GM12878 (cell line): ENCODE measurements around the gene DACH1. TPM values are rescaled to one million over a fixed set of nuclear protein-coding genes. Genes with fewer than 3 reads are reported as not detected.

Experiments
- ATAC-seq: fragments of 200-7000 bp; cut with Tn5 transposase; 3 replicates; pipeline ENCODE4 v1.9.1; 2020; ENCODE audit warnings: mild to moderate bottlenecking, moderate library complexity
- BruUV-seq: library from RNA; stranded (reverse); fragments of 400-500 nt; replicated peaks from 2 replicates; lab custom pipeline; 2021; lab: Mats Ljungman, UMichigan
- CTCF ChIA-PET: fragments of 300-600 bp; sonication (Branson Sonifier 250); formaldehyde crosslinking; extraction: SDS; loops from one replicate; lab custom pipeline; 2021; ENCODE audit warnings: inconsistent platforms; lab: Yijun Ruan, JAX
- POLR2A ChIA-PET: fragments of 350-600 bp; formaldehyde crosslinking; extraction: SDS; loops from one replicate; lab custom pipeline; 2021; ENCODE audit warnings: inconsistent platforms; lab: Charles Lee
- RAD21 ChIA-PET: fragments of 300-600 bp; sonication (Branson Sonifier 250); formaldehyde crosslinking; loops from one replicate; lab custom pipeline; 2023; ENCODE audit warnings: antibody characterized with exemption; ENCODE audit not compliant: unreplicated experiment; lab: Charles Lee
- SMC1A ChIA-PET: fragments of 300-600 bp; sonication (Branson Sonifier 250); formaldehyde crosslinking; loops from one replicate; lab custom pipeline; 2023; ENCODE audit not compliant: unreplicated experiment, uncharacterized antibody; lab: Charles Lee
- DNase-seq: peaks from one replicate; pipeline ENCODE4 v3.0.0-alpha.2; 2011; ENCODE audit warnings: low read depth, low spot score
- FAIRE-seq: peaks from 3 replicates; lab custom pipeline; 2011; peaks lifted over from hg19 to GRCh38; lab: Jason Lieb, UNC
- H2AFZ ChIP-seq: 2 replicates; pipeline ENCODE4 v1.6.0; 2011; ENCODE audit warnings: low read depth, low read length, control low read depth; ENCODE audit not compliant: control insufficient read depth
- H3K27ac ChIP-seq: 2 replicates; pipeline ENCODE4 v1.5.1; 2011; ENCODE audit warnings: control low read depth; ENCODE audit not compliant: control insufficient read depth, insufficient read depth
- H3K27me3 ChIP-seq, 2 experiments: replicated peaks in 1 of 2; 2 replicates each; pipeline versions ENCODE4 v1.6.0 to v1.6.1; 2011; ENCODE audit warnings: low read length in 1 of 2; ENCODE audit not compliant: control insufficient read depth in 2 of 2, insufficient read depth in 2 of 2
- H3K36me3 ChIP-seq, 2 experiments: 2 replicates each; pipeline ENCODE4 v1.5.1; 2011; ENCODE audit warnings: low read length in 1 of 2; ENCODE audit not compliant: control insufficient read depth in 2 of 2, insufficient read depth in 2 of 2
- H3K4me1 ChIP-seq: 2 replicates; pipeline ENCODE4 v1.6.1; 2011; ENCODE audit warnings: mild to moderate bottlenecking, low read length, moderate library complexity, mixed read lengths; ENCODE audit not compliant: control insufficient read depth, insufficient read depth
- H3K4me2 ChIP-seq: 2 replicates; pipeline ENCODE4 v1.6.0; 2011; ENCODE audit warnings: control low read depth; ENCODE audit not compliant: control insufficient read depth, insufficient read depth
- H3K4me3 ChIP-seq: fragments of 200-600 bp; sonication (generic); 2 replicates; pipeline ENCODE4 v1.5.1; 2016
- H3K79me2 ChIP-seq: 2 replicates; pipeline ENCODE4 v1.6.0; 2011; ENCODE audit warnings: low read length; ENCODE audit not compliant: control insufficient read depth, insufficient read depth
- H3K9ac ChIP-seq: 2 replicates; pipeline ENCODE4 v1.8.0; 2011; ENCODE audit warnings: low read length, control low read depth, mixed read lengths; ENCODE audit not compliant: control insufficient read depth, insufficient read depth
- H3K9me3 ChIP-seq: replicated peaks from 3 replicates; pipeline ENCODE4 v1.5.1; 2011; ENCODE audit warnings: mild to moderate bottlenecking, low read length; ENCODE audit not compliant: control insufficient read depth, insufficient read depth
- H4K20me1 ChIP-seq: 2 replicates; pipeline ENCODE4 v1.6.0; 2011; ENCODE audit not compliant: control insufficient read depth, insufficient read depth
- ASH2L ChIP-seq: fragments of 300-600, 200-600 bp; sonication (generic); IDR thresholded peaks from 2 replicates; pipeline ENCODE4 v1.6.1; 2017; ENCODE audit warnings: low read depth, mild to moderate bottlenecking, borderline replicate concordance
- POU2F2 ChIP-seq: IDR thresholded peaks from 3 replicates; pipeline ENCODE4 v1.6.1; 2011; ENCODE audit warnings: low read depth, mild to moderate bottlenecking, low read length, borderline replicate concordance
- in situ Hi-C: fragments of 300-500 bp; cut with MboI; formaldehyde crosslinking; loops from 9 replicates; pipeline ENCODE4 v1.14.3; 2018; ENCODE audit warnings: mixed read lengths
- intact Hi-C: fragments of 100-400 bp; cut with micrococcal nuclease; formaldehyde crosslinking; loops from one replicate; pipeline ENCODE4 v1.14.2; 2022; ENCODE audit not compliant: unreplicated experiment
- polyA plus RNA-seq, 11 experiments: library from polyadenylated mRNA; depleted of rRNA in 4 of 11; unstranded in 6 of 11; stranded (reverse) in 5 of 11; fragments of >200 nt; fragmentation: Nextera tagmentation in 4 of 11; fragmentation: Illumina TruSeq in 1 of 11; extraction: Ambion mirVana in 4 of 11; extraction: Trizol in 1 of 11; gene quantifications; 1 replicate in 1 of 11; 2 replicates in 10 of 11; pipeline versions ENCODE4 v1.2.1 to v1.2.3, GENCODE V29; 2011 to 2016; ENCODE audit warnings: inconsistent platforms in 2 of 11, missing spikeins in 2 of 11, low read depth in 1 of 11
- total RNA-seq, 4 experiments: library from RNA; depleted of rRNA in 3 of 4; stranded (reverse); fragments of >200 nt in 3 of 4; fragmentation: Illumina TruSeq in 1 of 4; extraction: Trizol in 1 of 4; gene quantifications; 2 replicates each; pipeline versions ENCODE4 v1.2.1 to v1.2.3, GENCODE V29; 2013 to 2021
- TF ChIP-seq, protein P1 (sequence below): IDR thresholded peaks from 2 replicates; pipeline ENCODE4 v1.6.1; 2011; ENCODE audit warnings: low read depth, low read length, improper control_type of control experiment, borderline replicate concordance
- TF ChIP-seq, protein P2 (sequence below): fragments of 450-650 bp; IDR thresholded peaks from 2 replicates; pipeline ENCODE4 v1.6.1; 2016; ENCODE audit warnings: mild to moderate bottlenecking
- TF ChIP-seq, protein P3 (sequence below): fragments of 450-650 bp; formaldehyde crosslinking; IDR thresholded peaks from 2 replicates; pipeline ENCODE4 v1.4.0; 2022; ENCODE audit warnings: mild to moderate bottlenecking, moderate library complexity

The DACH1 gene
- total and polyA plus RNA-seq, 10 of the 15 experiments (the other 5 are each of a cell fraction or from before 2014, with no cell fraction given), result 0.05 TPM; not detected in 9

DNA sequence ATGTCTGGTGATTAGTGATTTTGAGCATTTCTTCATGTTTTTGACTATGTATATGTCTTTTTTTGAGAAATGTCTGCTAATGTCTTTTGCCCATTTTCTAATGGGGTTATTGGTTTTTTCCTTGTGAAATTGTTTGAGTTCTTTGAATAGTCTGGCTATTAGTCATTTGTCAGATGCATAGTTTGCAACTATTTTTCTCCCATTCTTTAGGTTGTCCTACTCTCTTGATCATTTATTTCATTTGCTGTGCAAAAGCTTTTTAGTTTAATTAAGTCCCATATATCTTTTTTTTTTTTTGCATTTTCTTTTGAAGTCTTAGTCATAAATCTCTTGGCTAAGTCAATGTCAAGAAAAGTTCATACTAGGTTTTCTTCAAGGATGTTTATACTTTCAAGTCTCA, 449.8 kb downstream of the DACH1 start:
- BruUV-seq, result no TSS peak
- Histone ChIP-seq H3K9ac (no peak overlapping the region), H3K36me3 (no peaks in the 10 kb centered on the region), H3K4me1 (no peaks in the 10 kb centered on the region), H3K27me3 (no peaks in the 10 kb centered on the region), H2AFZ (no peak overlapping the region), H3K79me2 (no peaks in the 10 kb centered on the region), H3K4me3 (no peak overlapping the region), H4K20me1 (no peaks in the 10 kb centered on the region), H3K27ac (no peak overlapping the region), H3K4me2 (no peak overlapping the region), H3K9me3 (no peaks in the 10 kb centered on the region)
- no peak for FAIRE-seq
- ChIA-PET POLR2A (interaction anchor here (0.6 kb wide), 1 partner anchor 1559 kb away, joined by 4 read pairs; no protein-coding TSS in a partner anchor), RAD21 (no interaction called here), SMC1A (no interaction called here), CTCF (no interaction called here)
- in situ Hi-C loops (no loop called here), intact Hi-C loops (no loop called here)
- no peak for DNase-seq
- TF ChIP-seq, protein P1, sequence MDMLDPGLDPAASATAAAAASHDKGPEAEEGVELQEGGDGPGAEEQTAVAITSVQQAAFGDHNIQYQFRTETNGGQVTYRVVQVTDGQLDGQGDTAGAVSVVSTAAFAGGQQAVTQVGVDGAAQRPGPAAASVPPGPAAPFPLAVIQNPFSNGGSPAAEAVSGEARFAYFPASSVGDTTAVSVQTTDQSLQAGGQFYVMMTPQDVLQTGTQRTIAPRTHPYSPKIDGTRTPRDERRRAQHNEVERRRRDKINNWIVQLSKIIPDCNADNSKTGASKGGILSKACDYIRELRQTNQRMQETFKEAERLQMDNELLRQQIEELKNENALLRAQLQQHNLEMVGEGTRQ, result no peak
- TF ChIP-seq, protein P2, sequence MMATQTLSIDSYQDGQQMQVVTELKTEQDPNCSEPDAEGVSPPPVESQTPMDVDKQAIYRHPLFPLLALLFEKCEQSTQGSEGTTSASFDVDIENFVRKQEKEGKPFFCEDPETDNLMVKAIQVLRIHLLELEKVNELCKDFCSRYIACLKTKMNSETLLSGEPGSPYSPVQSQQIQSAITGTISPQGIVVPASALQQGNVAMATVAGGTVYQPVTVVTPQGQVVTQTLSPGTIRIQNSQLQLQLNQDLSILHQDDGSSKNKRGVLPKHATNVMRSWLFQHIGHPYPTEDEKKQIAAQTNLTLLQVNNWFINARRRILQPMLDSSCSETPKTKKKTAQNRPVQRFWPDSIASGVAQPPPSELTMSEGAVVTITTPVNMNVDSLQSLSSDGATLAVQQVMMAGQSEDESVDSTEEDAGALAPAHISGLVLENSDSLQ, result no peak
- TF ChIP-seq POU2F2, result no peak
- TF ChIP-seq, protein P3, sequence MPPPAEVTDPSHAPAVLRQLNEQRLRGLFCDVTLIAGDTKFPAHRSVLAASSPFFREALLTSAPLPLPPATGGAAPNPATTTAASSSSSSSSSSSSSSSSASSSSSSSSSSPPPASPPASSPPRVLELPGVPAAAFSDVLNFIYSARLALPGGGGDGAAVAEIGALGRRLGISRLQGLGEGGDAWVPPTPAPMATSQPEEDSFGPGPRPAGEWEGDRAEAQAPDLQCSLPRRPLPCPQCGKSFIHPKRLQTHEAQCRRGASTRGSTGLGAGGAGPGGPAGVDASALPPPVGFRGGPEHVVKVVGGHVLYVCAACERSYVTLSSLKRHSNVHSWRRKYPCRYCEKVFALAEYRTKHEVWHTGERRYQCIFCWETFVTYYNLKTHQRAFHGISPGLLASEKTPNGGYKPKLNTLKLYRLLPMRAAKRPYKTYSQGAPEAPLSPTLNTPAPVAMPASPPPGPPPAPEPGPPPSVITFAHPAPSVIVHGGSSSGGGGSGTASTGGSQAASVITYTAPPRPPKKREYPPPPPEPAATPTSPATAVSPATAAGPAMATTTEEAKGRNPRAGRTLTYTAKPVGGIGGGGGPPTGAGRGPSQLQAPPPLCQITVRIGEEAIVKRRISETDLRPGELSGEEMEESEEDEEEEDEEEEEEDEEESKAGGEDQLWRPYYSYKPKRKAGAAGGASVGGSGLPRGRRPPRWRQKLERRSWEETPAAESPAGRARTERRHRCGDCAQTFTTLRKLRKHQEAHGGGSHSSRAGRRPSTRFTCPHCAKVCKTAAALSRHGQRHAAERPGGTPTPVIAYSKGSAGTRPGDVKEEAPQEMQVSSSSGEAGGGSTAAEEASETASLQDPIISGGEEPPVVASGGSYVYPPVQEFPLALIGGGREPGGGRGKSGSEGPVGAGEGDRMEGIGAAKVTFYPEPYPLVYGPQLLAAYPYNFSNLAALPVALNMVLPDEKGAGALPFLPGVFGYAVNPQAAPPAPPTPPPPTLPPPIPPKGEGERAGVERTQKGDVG (CRISPR knock-in tag), result no peak
- TF ChIP-seq ASH2L, result no peak
- ATAC-seq, result no peak
